BJ (cell line): ENCODE data around the gene RASGRF2. TPM values are rescaled to one million over a fixed set of nuclear protein-coding genes. Genes with fewer than 3 reads are reported as not detected.

Experiments used
- CTCF ChIA-PET: fragments of 350-600 bp; formaldehyde crosslinking; extraction: SDS; loops from one replicate; lab custom pipeline; 2021; ENCODE audit warnings: antibody characterized with exemption, inconsistent platforms; lab: Yijun Ruan, JAX
- POLR2A ChIA-PET: fragments of 300-600 bp; sonication (Branson Sonifier 250); formaldehyde crosslinking; extraction: SDS; loops from one replicate; lab custom pipeline; 2021; ENCODE audit warnings: antibody characterized with exemption; lab: Charles Lee
- DNase-seq: peaks from one replicate; pipeline ENCODE4 v3.0.0-alpha.2; 2011; ENCODE audit warnings: low read depth
- H3K27me3 ChIP-seq: 2 replicates; pipeline ENCODE4 v1.6.0; 2011; ENCODE audit warnings: low read length; ENCODE audit not compliant: control insufficient read depth, insufficient read depth
- H3K36me3 ChIP-seq: 2 replicates; pipeline ENCODE4 v1.5.1; 2011; ENCODE audit warnings: low read length; ENCODE audit not compliant: control insufficient read depth, insufficient read depth
- H3K4me3 ChIP-seq: 2 replicates; pipeline ENCODE4 v1.5.1; 2011; ENCODE audit warnings: low read depth, mild to moderate bottlenecking, control low read depth, low read length
- polyA plus RNA-seq: library from polyadenylated mRNA; depleted of rRNA; stranded (reverse); fragments of >200 nt; gene quantifications from 2 replicates; pipeline ENCODE4 v1.2.3, GENCODE V29; 2011
- TF ChIP-seq, protein P1 (sequence below): IDR thresholded peaks from 2 replicates; pipeline ENCODE4 v1.5.1; 2011; ENCODE audit warnings: low read depth, mild to moderate bottlenecking, control low read depth, inconsistent platforms, low read length, moderate library complexity; ENCODE audit not compliant: insufficient read depth

The RASGRF2 gene
- polyA plus RNA-seq, 1 experiment: 0.85 TPM

- Histone ChIP-seq H3K36me3 (no peaks in the 10 kb centered on the region), H3K4me3 (no peak overlapping the region), H3K27me3 (no peaks in the 10 kb centered on the region; the same call in 1 of the 2 replicates)
- CTCF ChIA-PET: interaction anchor here (0.6 to 5.3 kb wide), 4 partner anchors 8 to 82 kb away, joined by 3 to 38 read pairs (median 4); no protein-coding TSS in a partner anchor
- DNase-seq: no peak
- TF ChIP-seq, protein P1, sequence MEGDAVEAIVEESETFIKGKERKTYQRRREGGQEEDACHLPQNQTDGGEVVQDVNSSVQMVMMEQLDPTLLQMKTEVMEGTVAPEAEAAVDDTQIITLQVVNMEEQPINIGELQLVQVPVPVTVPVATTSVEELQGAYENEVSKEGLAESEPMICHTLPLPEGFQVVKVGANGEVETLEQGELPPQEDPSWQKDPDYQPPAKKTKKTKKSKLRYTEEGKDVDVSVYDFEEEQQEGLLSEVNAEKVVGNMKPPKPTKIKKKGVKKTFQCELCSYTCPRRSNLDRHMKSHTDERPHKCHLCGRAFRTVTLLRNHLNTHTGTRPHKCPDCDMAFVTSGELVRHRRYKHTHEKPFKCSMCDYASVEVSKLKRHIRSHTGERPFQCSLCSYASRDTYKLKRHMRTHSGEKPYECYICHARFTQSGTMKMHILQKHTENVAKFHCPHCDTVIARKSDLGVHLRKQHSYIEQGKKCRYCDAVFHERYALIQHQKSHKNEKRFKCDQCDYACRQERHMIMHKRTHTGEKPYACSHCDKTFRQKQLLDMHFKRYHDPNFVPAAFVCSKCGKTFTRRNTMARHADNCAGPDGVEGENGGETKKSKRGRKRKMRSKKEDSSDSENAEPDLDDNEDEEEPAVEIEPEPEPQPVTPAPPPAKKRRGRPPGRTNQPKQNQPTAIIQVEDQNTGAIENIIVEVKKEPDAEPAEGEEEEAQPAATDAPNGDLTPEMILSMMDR: no peak
- POLR2A ChIA-PET: no interaction called here
Observed at GRCh38 chr5:81191726-81192372, 231.7 kb downstream of the RASGRF2 start.

- Histone ChIP-seq H3K4me3 (no peak overlapping the region), H3K36me3 (no peaks in the 10 kb centered on the region), H3K27me3 (no peaks in the 10 kb centered on the region; the same call in 1 of the 2 replicates)
- ChIA-PET CTCF (interaction anchor here (0.6 to 5.3 kb wide), 3 partner anchors 9 to 81 kb away, joined by 3 to 38 read pairs (median 6); no protein-coding TSS in a partner anchor), POLR2A (no interaction called here)
- TF ChIP-seq, protein P1: no peak
- DNase-seq: no peak
Observed at GRCh38 chr5:81192373-81192750, 232.2 kb downstream of the RASGRF2 start.

GRCh38 chr5:81194633-81195334, 234.6 kb downstream of the RASGRF2 start:
- POLR2A ChIA-PET: no interaction called here
- CTCF ChIA-PET: interaction anchor here (0.5 to 5.3 kb wide), 18 partner anchors 10 to 518 kb away, joined by 3 to 38 read pairs (median 3); no protein-coding TSS in a partner anchor
- Histone ChIP-seq H3K36me3 (no peaks in the 10 kb centered on the region), H3K4me3 (no peak overlapping the region), H3K27me3 (no peaks in the 10 kb centered on the region; the same call in 1 of the 2 replicates)
- peak; percentile 19 for DNase-seq
- TF ChIP-seq, protein P1: peak; percentile 98

DNA sequence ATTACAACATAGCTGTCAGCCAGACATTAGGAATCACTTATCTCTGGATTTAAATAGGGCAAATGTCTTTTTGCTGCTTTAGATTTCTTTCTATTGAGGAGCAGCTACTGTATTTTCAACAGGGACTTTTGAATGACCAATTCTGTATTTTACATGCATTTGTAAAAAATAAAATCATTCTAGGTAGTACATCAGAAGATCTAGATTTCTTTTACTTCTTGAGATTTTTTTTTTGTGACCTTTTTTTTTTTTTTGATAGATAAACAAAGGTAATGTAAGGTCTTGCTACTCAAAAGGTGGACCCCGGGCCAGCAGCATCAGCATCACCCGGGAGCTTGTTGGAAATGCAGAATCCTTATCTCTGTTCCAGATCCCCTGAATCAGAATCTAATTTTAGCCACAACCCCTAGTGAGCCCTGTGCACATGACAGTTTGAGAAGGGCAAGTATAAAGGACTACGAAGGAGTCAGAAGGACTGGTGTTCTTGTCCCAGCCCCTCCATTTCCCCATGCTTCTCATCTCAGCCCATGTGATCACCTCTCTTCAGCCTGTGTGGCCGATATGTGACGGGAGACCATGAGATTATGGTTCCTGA, 235.3 kb downstream of the RASGRF2 start:
- TF ChIP-seq, protein P1: no peak
- Histone ChIP-seq H3K36me3 (no peaks in the 10 kb centered on the region), H3K27me3 (no peaks in the 10 kb centered on the region; the same call in 1 of the 2 replicates), H3K4me3 (no peak overlapping the region)
- no peak for DNase-seq
- ChIA-PET CTCF (interaction anchor here (0.5 to 5.3 kb wide), 16 partner anchors 10 to 519 kb away, joined by 3 to 38 read pairs (median 4); no protein-coding TSS in a partner anchor), POLR2A (no interaction called here)
